Neural progenitor cell (in vitro differentiated cells): ENCODE data around the gene GPR15LG. TPM values are rescaled to one million over a fixed set of nuclear protein-coding genes. Genes with fewer than 3 reads are reported as not detected.
"Not testable (repeated sequence)": the region's sequence is repeated elsewhere in the genome, so short reads cannot be mapped to it uniquely, and the experiment has no call there.

ENCODE experiments used
- DNase-seq: peaks from one replicate; pipeline ENCODE4 v3.0.0-alpha.2; 2016; ENCODE audit warnings: low spot score
- H2AFZ ChIP-seq: fragments of 200-600 bp; sonication (generic); replicated peaks from 2 replicates; pipeline ENCODE4 v1.6.1; 2016; ENCODE audit warnings: antibody characterized with exemption
- H3F3A ChIP-seq: fragments of 200-600 bp; sonication (generic); 2 replicates; pipeline ENCODE4 v1.6.1; 2016; ENCODE audit warnings: antibody characterized with exemption, low read depth
- H3K27ac ChIP-seq: fragments of 200-600 bp; sonication (generic); 2 replicates; pipeline ENCODE4 v1.5.1; 2016; ENCODE audit warnings: mild to moderate bottlenecking
- H3K27me3 ChIP-seq: fragments of 200-600 bp; sonication (generic); 2 replicates; pipeline ENCODE4 v1.6.1; 2016; ENCODE audit warnings: mild to moderate bottlenecking, moderate library complexity
- H3K36me3 ChIP-seq: fragments of 200-600 bp; sonication (generic); 2 replicates; pipeline ENCODE4 v1.5.1; 2016
- H3K4me1 ChIP-seq: fragments of 200-600 bp; sonication (generic); 2 replicates; pipeline ENCODE4 v1.6.1; 2016; ENCODE audit warnings: mixed run types
- H3K4me2 ChIP-seq: fragments of 200-600 bp; sonication (generic); 2 replicates; pipeline ENCODE4 v1.6.1; 2016
- H3K4me3 ChIP-seq: fragments of 200-600 bp; sonication (generic); 2 replicates; pipeline ENCODE4 v1.5.1; 2016
- H3K79me2 ChIP-seq: fragments of 200-600 bp; sonication (generic); 2 replicates; pipeline ENCODE4 v1.6.1; 2016; ENCODE audit warnings: low read depth
- H3K9ac ChIP-seq: fragments of 200-600 bp; sonication (generic); 2 replicates; pipeline ENCODE4 v1.6.1; 2016
- H3K9me3 ChIP-seq: fragments of 200-600 bp; sonication (generic); 2 replicates; pipeline ENCODE4 v1.5.1; 2016; ENCODE audit warnings: low read depth
- H4K20me1 ChIP-seq: fragments of 200-600 bp; sonication (generic); 2 replicates; pipeline ENCODE4 v1.6.1; 2016; ENCODE audit warnings: low read depth
- H3K27ac Mint-ChIP-seq: 3 replicates; pipeline ENCODE4 v1.8.0; 2021; ENCODE audit warnings: mixed read lengths
- H3K27me3 Mint-ChIP-seq: 2 replicates; pipeline ENCODE4 v1.8.0; 2022; ENCODE audit warnings: low read depth, mild to moderate bottlenecking, inconsistent platforms, moderate library complexity, mixed read lengths; ENCODE audit not compliant: insufficient read depth
- H3K36me3 Mint-ChIP-seq: 3 replicates; pipeline ENCODE4 v1.8.0; 2021; ENCODE audit warnings: mixed read lengths
- H3K4me1 Mint-ChIP-seq: 3 replicates; pipeline ENCODE4 v1.8.0; 2021; ENCODE audit warnings: mixed read lengths
- H3K4me3 Mint-ChIP-seq: 3 replicates; pipeline ENCODE4 v1.8.0; 2021; ENCODE audit warnings: mild to moderate bottlenecking, moderate library complexity, mixed read lengths
- H3K9me3 Mint-ChIP-seq: 3 replicates; pipeline ENCODE4 v1.8.0; 2020; ENCODE audit warnings: mixed read lengths
- CTCF ChIP-seq: fragments of 200-600 bp; sonication (generic); IDR thresholded peaks from 2 replicates; pipeline ENCODE4 v1.5.1; 2017; ENCODE audit warnings: antibody characterized with exemption, mild to moderate bottlenecking
- EZH2 ChIP-seq: fragments of 200-600 bp; sonication (generic); IDR thresholded peaks from 2 replicates; pipeline ENCODE4 v1.6.1; 2017; ENCODE audit warnings: antibody characterized with exemption, mild to moderate bottlenecking, moderate library complexity
- EZH2phosphoT487 ChIP-seq: fragments of 200-600 bp; sonication (generic); IDR thresholded peaks from 2 replicates; pipeline ENCODE4 v1.6.1; 2017; ENCODE audit warnings: antibody characterized with exemption
- total RNA-seq: library from RNA; depleted of rRNA; stranded (reverse); fragments of >200 nt; gene quantifications from 2 replicates; pipeline ENCODE4 v1.2.3, GENCODE V29; 2015; ENCODE audit warnings: low replicate concordance

Gene GPR15LG
- total RNA-seq, 1 donor from 2014 or later = not detected

GRCh38 chr10:84179059-84179710 is 5.6 kb downstream of the GPR15LG start:
- no peak overlapping the region for H3K9ac ChIP-seq
- peaks cover 2% of the 10 kb centered on the region for H3K27me3 Mint-ChIP-seq

GRCh38 chr10:84180386-84180785 is 6.8 kb downstream of the GPR15LG start:
- not testable (repeated sequence) for H3K4me2 ChIP-seq, H3K36me3 Mint-ChIP-seq, H3K4me3 Mint-ChIP-seq, H3K4me1 ChIP-seq, H3F3A ChIP-seq, H3K27me3 Mint-ChIP-seq, H3K4me1 Mint-ChIP-seq, H3K9me3 Mint-ChIP-seq, H3K27ac Mint-ChIP-seq, H3K36me3 ChIP-seq, H3K9ac ChIP-seq, H3K27me3 ChIP-seq, H3K27ac ChIP-seq, DNase-seq, H3K79me2 ChIP-seq, H2AFZ ChIP-seq, H3K9me3 ChIP-seq, H4K20me1 ChIP-seq, H3K4me3 ChIP-seq

More at GRCh38 chr10:84179059-84179710, 5.6 kb downstream of the GPR15LG start:
- Histone ChIP-seq H2AFZ (no peak overlapping the region), H3K27me3 (no peaks in the 10 kb centered on the region), H3F3A (no peaks in the 10 kb centered on the region), H3K4me1 (peaks cover 3% of the 10 kb centered on the region), H3K79me2 (no peaks in the 10 kb centered on the region), H3K4me3 (no peak overlapping the region), H3K4me2 (no peak overlapping the region), H3K9me3 (no peaks in the 10 kb centered on the region), H3K27ac (no peak overlapping the region), H4K20me1 (no peaks in the 10 kb centered on the region), H3K36me3 (no peaks in the 10 kb centered on the region)
- Mint-ChIP-seq H3K4me3 (no peak overlapping the region), H3K4me1 (no peaks in the 10 kb centered on the region), H3K36me3 (no peaks in the 10 kb centered on the region), H3K9me3 (no peaks in the 10 kb centered on the region), H3K27ac (no peak overlapping the region)
- TF ChIP-seq EZH2phosphoT487 (no peak), CTCF (no peak), EZH2 (no peak)
- DNase-seq = no peak

GRCh38 chr10:84181631-84182030 is 8.0 kb downstream of the GPR15LG start:
- Histone ChIP-seq H3K36me3 (no peaks in the 10 kb centered on the region), H3K9me3 (no peaks in the 10 kb centered on the region), H4K20me1 (no peaks in the 10 kb centered on the region), H3K27ac (no peak overlapping the region), H3K79me2 (no peaks in the 10 kb centered on the region), H3K9ac (no peak overlapping the region), H3K27me3 (no peaks in the 10 kb centered on the region), H2AFZ (no peak overlapping the region), H3K4me3 (no peak overlapping the region), H3K4me1 (peaks cover 3% of the 10 kb centered on the region), H3K4me2 (no peak overlapping the region), H3F3A (no peaks in the 10 kb centered on the region)
- no peak for TF ChIP-seq CTCF
- no peak for TF ChIP-seq EZH2phosphoT487
- TF ChIP-seq EZH2 = no peak
- H3K4me3 Mint-ChIP-seq = no peak overlapping the region
- no peaks in the 10 kb centered on the region for H3K4me1 Mint-ChIP-seq
- no peaks in the 10 kb centered on the region for H3K9me3 Mint-ChIP-seq
- DNase-seq = no peak
- no peaks in the 10 kb centered on the region for H3K36me3 Mint-ChIP-seq
- peaks cover 2% of the 10 kb centered on the region for H3K27me3 Mint-ChIP-seq
- H3K27ac Mint-ChIP-seq = no peak overlapping the region

- Histone ChIP-seq H3K36me3 (no peaks in the 10 kb centered on the region), H3K4me2 (no peak overlapping the region), H4K20me1 (no peaks in the 10 kb centered on the region), H3K9ac (no peak overlapping the region), H3K27me3 (no peaks in the 10 kb centered on the region), H3K4me1 (no peaks in the 10 kb centered on the region), H3K4me3 (no peak overlapping the region), H3F3A (no peaks in the 10 kb centered on the region), H3K9me3 (no peaks in the 10 kb centered on the region), H3K79me2 (no peaks in the 10 kb centered on the region), H3K27ac (no peak overlapping the region), H2AFZ (no peak overlapping the region)
- H3K36me3 Mint-ChIP-seq = no peaks in the 10 kb centered on the region
- no peaks in the 10 kb centered on the region for H3K4me1 Mint-ChIP-seq
- H3K9me3 Mint-ChIP-seq = no peaks in the 10 kb centered on the region
- no peak for DNase-seq
- no peak for TF ChIP-seq EZH2phosphoT487
- H3K27ac Mint-ChIP-seq = no peak overlapping the region
- peaks cover 2% of the 10 kb centered on the region for H3K27me3 Mint-ChIP-seq
- no peak overlapping the region for H3K4me3 Mint-ChIP-seq
Measured at GRCh38 chr10:84184517-84184916, 10.9 kb downstream of the GPR15LG start.
